SK-N-SH (cell line): Measurements from ENCODE around the gene EBF3. TPM values are rescaled to one million over a fixed set of nuclear protein-coding genes. Genes with fewer than 3 reads are reported as not detected.

Experiments used
- CTCF ChIA-PET: fragments of 300-600, 350-600 bp; formaldehyde crosslinking; extraction: SDS; loops from one replicate; lab custom pipeline; 2021; lab: Yijun Ruan, JAX
- POLR2A ChIA-PET: fragments of 350-600 bp; sonication (Branson Sonifier 250); formaldehyde crosslinking; extraction: SDS; loops from one replicate; lab custom pipeline; 2020; ENCODE audit warnings: antibody characterized with exemption, inconsistent platforms; lab: Yijun Ruan, JAX
- DNase-seq: peaks from one replicate; pipeline ENCODE4 v3.0.0; 2012
- H2AFZ ChIP-seq: fragments of 200-600 bp; sonication (generic); 2 replicates; pipeline ENCODE4 v1.8.1; 2016; ENCODE audit warnings: antibody characterized with exemption, mild to moderate bottlenecking, low read depth
- H3F3A ChIP-seq: fragments of 200-600 bp; sonication (generic); replicated peaks from 2 replicates; pipeline ENCODE3; 2016; ENCODE audit warnings: antibody characterized with exemption, mild to moderate bottlenecking; ENCODE audit not compliant: insufficient read depth
- H3K27ac ChIP-seq, 2 experiments: fragments of 200-500 bp in 1 of 2; fragments of 200-600 bp in 1 of 2; sonication (Bioruptor generic) in 1 of 2; sonication (generic), shearing (Covaris generic) in 1 of 2; 2 replicates each; pipeline versions ENCODE4 v1.5.1 to v1.6.1; 2014 to 2016; ENCODE audit warnings: low read depth in 2 of 2, inconsistent platforms in 1 of 2, low read length in 1 of 2, mild to moderate bottlenecking in 1 of 2, mixed read lengths in 1 of 2
- H3K27me3 ChIP-seq: fragments of 200-600 bp; sonication (generic), shearing (Covaris generic); 2 replicates; pipeline ENCODE4 v1.6.1; 2016; ENCODE audit warnings: mixed run types; ENCODE audit not compliant: insufficient read depth
- H3K36me3 ChIP-seq, 2 experiments: fragments of 200-500 bp in 1 of 2; fragments of 200-600 bp in 1 of 2; sonication (Bioruptor generic) in 1 of 2; sonication (generic) in 1 of 2; replicated peaks in 1 of 2; 2 replicates each; pipeline versions ENCODE3 to v1.5.1; 2014 to 2016; ENCODE audit warnings: low read length in 1 of 2, mild to moderate bottlenecking in 1 of 2; ENCODE audit not compliant: insufficient read depth in 2 of 2, control insufficient read depth in 1 of 2
- H3K4me1 ChIP-seq, 2 experiments: fragments of 200-500 bp in 1 of 2; fragments of 200-600 bp in 1 of 2; sonication (Bioruptor generic) in 1 of 2; sonication (generic), shearing (Covaris generic) in 1 of 2; 2 replicates each; pipeline versions ENCODE4 v1.5.1 to v1.6.1; 2014 to 2016; ENCODE audit warnings: low read depth in 1 of 2, low read length in 1 of 2, mixed run types in 1 of 2; ENCODE audit not compliant: insufficient read depth in 2 of 2, control insufficient read depth in 1 of 2
- H3K4me2 ChIP-seq: fragments of 200-600 bp; sonication (generic), shearing (Covaris generic); 2 replicates; pipeline ENCODE4 v1.6.1; 2017; ENCODE audit warnings: mixed run types
- H3K4me3 ChIP-seq, 2 experiments: fragments of 200-500 bp in 1 of 2; fragments of 200-600 bp in 1 of 2; sonication (Bioruptor generic) in 1 of 2; sonication (generic), shearing (Covaris generic) in 1 of 2; 2 replicates each; pipeline versions ENCODE4 v1.5.1 to v1.8.1; 2014 to 2016; ENCODE audit warnings: low read depth in 2 of 2, inconsistent platforms in 1 of 2, low read length in 1 of 2, mild to moderate bottlenecking in 1 of 2, mixed read lengths in 1 of 2, moderate library complexity in 1 of 2
- H3K79me2 ChIP-seq: fragments of 200-600 bp; sonication (generic); 2 replicates; pipeline ENCODE4 v1.8.1; 2017; ENCODE audit warnings: mild to moderate bottlenecking; ENCODE audit not compliant: insufficient read depth
- H3K9ac ChIP-seq: fragments of 200-600 bp; sonication (generic); 2 replicates; pipeline ENCODE4 v1.6.1; 2017; ENCODE audit warnings: mixed run types
- H3K9me2 ChIP-seq: fragments of 200-600 bp; sonication (generic); 2 replicates; pipeline ENCODE4 v1.6.1; 2017; ENCODE audit warnings: mixed run types
- H3K9me3 ChIP-seq: fragments of 200-600 bp; sonication (generic); 2 replicates; pipeline ENCODE4 v1.6.1; 2017; ENCODE audit warnings: mixed run types, mild to moderate bottlenecking, moderate library complexity
- H4K20me1 ChIP-seq: fragments of 200-600 bp; sonication (generic); 2 replicates; pipeline ENCODE4 v1.6.1; 2017; ENCODE audit warnings: mild to moderate bottlenecking, mixed run types; ENCODE audit not compliant: insufficient read depth
- ELF1 ChIP-seq: IDR thresholded peaks from 2 replicates; pipeline ENCODE4 v1.4.0; 2012
- EZH2phosphoT487 ChIP-seq: fragments of 200-600 bp; sonication (generic); IDR thresholded peaks from 2 replicates; pipeline ENCODE4 v1.6.1; 2017; ENCODE audit warnings: low read depth, mixed run types, mild to moderate bottlenecking, antibody characterized with exemption, moderate library complexity, borderline replicate concordance
- FOSL2 ChIP-seq: IDR thresholded peaks from 2 replicates; pipeline ENCODE4 v1.4.0; 2012; ENCODE audit warnings: low read depth, mild to moderate bottlenecking, moderate library complexity, borderline replicate concordance
- FOXJ3 ChIP-seq: sonication (generic); formaldehyde crosslinking; IDR thresholded peaks from 2 replicates; pipeline ENCODE4 v1.5.1; 2020; ENCODE audit warnings: mild to moderate bottlenecking, missing genetic modification reagents
- GABPA ChIP-seq: IDR thresholded peaks from 2 replicates; pipeline ENCODE4 v1.4.0; 2012; ENCODE audit warnings: low read depth, mild to moderate bottlenecking
- GATA2 ChIP-seq: sonication (generic); formaldehyde crosslinking; IDR thresholded peaks from 2 replicates; pipeline ENCODE4 v1.5.0; 2020; ENCODE audit warnings: mild to moderate bottlenecking, missing genetic modification reagents
- JUND ChIP-seq: IDR thresholded peaks from 2 replicates; pipeline ENCODE4 v1.4.0; 2012
- POLR2AphosphoS5 ChIP-seq: IDR thresholded peaks from 2 replicates; pipeline ENCODE4 v1.6.1; 2012; ENCODE audit warnings: low read depth, low read length
- RXRA ChIP-seq: IDR thresholded peaks from 2 replicates; pipeline ENCODE4 v1.4.0; 2012; ENCODE audit warnings: low read depth, mild to moderate bottlenecking, borderline replicate concordance
- SMC3 ChIP-seq: IDR thresholded peaks from 2 replicates; pipeline ENCODE4 v1.6.1; 2012; ENCODE audit warnings: low read depth, low read length, improper control_type of control experiment
- TAF1 ChIP-seq: IDR thresholded peaks from 2 replicates; pipeline ENCODE4 v1.6.1; 2012; ENCODE audit warnings: low read depth, mild to moderate bottlenecking, low read length, moderate library complexity, borderline replicate concordance
- TCF12 ChIP-seq: IDR thresholded peaks from 2 replicates; pipeline ENCODE4 v1.4.0; 2012
- TEAD4 ChIP-seq: IDR thresholded peaks from 2 replicates; pipeline ENCODE4 v1.4.0; 2012; ENCODE audit warnings: mild to moderate bottlenecking, borderline replicate concordance; ENCODE audit not compliant: insufficient read depth
- YY1 ChIP-seq: IDR thresholded peaks from 2 replicates; pipeline ENCODE4 v1.4.0; 2012; ENCODE audit warnings: low read depth, mild to moderate bottlenecking
- WGBS: methylation state at CpG from one replicate; pipeline ENCODE4 v1.1.6; 2017; ENCODE audit warnings: low lambda C conversion rate; 5-methylcytosine and 5-hydroxymethylcytosine counted together
- polyA plus RNA-seq, 3 experiments: library from polyadenylated mRNA; depleted of rRNA; stranded (reverse); fragments of >200 nt; gene quantifications; 2 replicates each; pipeline ENCODE4 v1.2.3, GENCODE V29; 2012
- TF ChIP-seq, protein P1 (sequence below): IDR thresholded peaks from 2 replicates; pipeline ENCODE4 v1.6.1; 2012; ENCODE audit warnings: mild to moderate bottlenecking, low read depth, low read length, moderate library complexity
- TF ChIP-seq, protein P2 (sequence below): fragments of 200-600 bp; sonication (generic); IDR thresholded peaks from 2 replicates; pipeline ENCODE4 v1.6.1; 2017; ENCODE audit warnings: antibody characterized with exemption, mild to moderate bottlenecking, moderate library complexity
- TF ChIP-seq, protein P3 (sequence below): fragments of 150-350 bp; IDR thresholded peaks from 2 replicates; pipeline ENCODE4 v1.6.1; 2017; ENCODE audit warnings: antibody characterized with exemption, low read length, low read depth, borderline replicate concordance
- TF ChIP-seq, protein P4 (sequence below): IDR thresholded peaks from 2 replicates; pipeline ENCODE4 v1.4.0; 2012; ENCODE audit warnings: low read depth
- TF ChIP-seq, protein P5 (sequence below): IDR thresholded peaks from 2 replicates; pipeline ENCODE4; 2012

Gene EBF3
- polyA plus RNA-seq, 1 of the 3 experiments (the other 2 are of a cell fraction), result not detected

DNA sequence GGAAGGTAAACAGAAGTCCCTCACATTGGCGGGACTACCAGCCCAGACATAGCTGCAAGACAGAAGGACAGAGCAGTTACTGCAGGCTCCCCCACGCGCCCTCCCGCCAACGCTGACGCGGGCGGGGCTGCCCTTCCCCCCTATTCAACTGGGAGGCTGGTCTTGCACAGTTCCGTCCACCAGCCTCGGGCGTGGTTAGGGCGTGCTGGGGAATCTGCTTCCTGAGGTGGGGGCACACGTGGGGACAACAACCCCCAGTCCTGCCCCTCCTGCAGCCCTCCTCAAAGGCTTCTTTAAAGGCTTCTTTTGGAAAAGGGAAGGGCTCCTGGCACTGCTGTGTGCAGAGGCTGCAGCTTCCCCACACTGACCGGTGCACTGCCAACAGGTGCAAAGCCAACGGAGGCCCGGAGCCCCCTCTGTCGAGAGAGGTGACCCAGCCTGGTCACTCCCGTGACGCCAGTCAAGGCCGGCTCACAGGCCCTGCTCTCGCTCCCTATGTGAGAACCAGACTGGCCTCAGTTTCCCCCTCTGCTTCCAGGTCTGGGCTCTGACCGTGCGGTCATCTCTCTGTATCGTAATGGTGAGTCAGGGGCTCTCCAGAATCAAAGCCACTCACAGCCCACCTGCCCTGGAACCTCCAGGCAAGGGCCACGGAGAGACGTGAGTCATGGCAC lies 126.0 kb downstream of the EBF3 start:
- Histone ChIP-seq H4K20me1 (no peaks in the 10 kb centered on the region), H3K79me2 (no peaks in the 10 kb centered on the region), H3K4me3 (no peak overlapping the region), H3K4me1 (no peaks in the 10 kb centered on the region; a peak in 1 of 4 replicates), H3F3A (no peaks in the 10 kb centered on the region), H3K27ac (no peak overlapping the region), H3K9ac (no peak overlapping the region), H3K36me3 (no peaks in the 10 kb centered on the region), H3K9me2 (no peaks in the 10 kb centered on the region), H3K4me2 (no peak overlapping the region), H2AFZ (no peak overlapping the region), H3K27me3 (no peaks in the 10 kb centered on the region), H3K9me3 (no peaks in the 10 kb centered on the region)
- DNase-seq, result no peak
- ChIA-PET POLR2A (no interaction called here), CTCF (no interaction called here)
- TF ChIP-seq FOSL2, result no peak
- no peak for TF ChIP-seq TEAD4
- TF ChIP-seq JUND, result no peak
- TF ChIP-seq, protein P1, sequence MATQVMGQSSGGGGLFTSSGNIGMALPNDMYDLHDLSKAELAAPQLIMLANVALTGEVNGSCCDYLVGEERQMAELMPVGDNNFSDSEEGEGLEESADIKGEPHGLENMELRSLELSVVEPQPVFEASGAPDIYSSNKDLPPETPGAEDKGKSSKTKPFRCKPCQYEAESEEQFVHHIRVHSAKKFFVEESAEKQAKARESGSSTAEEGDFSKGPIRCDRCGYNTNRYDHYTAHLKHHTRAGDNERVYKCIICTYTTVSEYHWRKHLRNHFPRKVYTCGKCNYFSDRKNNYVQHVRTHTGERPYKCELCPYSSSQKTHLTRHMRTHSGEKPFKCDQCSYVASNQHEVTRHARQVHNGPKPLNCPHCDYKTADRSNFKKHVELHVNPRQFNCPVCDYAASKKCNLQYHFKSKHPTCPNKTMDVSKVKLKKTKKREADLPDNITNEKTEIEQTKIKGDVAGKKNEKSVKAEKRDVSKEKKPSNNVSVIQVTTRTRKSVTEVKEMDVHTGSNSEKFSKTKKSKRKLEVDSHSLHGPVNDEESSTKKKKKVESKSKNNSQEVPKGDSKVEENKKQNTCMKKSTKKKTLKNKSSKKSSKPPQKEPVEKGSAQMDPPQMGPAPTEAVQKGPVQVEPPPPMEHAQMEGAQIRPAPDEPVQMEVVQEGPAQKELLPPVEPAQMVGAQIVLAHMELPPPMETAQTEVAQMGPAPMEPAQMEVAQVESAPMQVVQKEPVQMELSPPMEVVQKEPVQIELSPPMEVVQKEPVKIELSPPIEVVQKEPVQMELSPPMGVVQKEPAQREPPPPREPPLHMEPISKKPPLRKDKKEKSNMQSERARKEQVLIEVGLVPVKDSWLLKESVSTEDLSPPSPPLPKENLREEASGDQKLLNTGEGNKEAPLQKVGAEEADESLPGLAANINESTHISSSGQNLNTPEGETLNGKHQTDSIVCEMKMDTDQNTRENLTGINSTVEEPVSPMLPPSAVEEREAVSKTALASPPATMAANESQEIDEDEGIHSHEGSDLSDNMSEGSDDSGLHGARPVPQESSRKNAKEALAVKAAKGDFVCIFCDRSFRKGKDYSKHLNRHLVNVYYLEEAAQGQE, result no peak
- no peak for TF ChIP-seq GATA2 (CRISPR knock-in tag)
- TF ChIP-seq, protein P2, sequence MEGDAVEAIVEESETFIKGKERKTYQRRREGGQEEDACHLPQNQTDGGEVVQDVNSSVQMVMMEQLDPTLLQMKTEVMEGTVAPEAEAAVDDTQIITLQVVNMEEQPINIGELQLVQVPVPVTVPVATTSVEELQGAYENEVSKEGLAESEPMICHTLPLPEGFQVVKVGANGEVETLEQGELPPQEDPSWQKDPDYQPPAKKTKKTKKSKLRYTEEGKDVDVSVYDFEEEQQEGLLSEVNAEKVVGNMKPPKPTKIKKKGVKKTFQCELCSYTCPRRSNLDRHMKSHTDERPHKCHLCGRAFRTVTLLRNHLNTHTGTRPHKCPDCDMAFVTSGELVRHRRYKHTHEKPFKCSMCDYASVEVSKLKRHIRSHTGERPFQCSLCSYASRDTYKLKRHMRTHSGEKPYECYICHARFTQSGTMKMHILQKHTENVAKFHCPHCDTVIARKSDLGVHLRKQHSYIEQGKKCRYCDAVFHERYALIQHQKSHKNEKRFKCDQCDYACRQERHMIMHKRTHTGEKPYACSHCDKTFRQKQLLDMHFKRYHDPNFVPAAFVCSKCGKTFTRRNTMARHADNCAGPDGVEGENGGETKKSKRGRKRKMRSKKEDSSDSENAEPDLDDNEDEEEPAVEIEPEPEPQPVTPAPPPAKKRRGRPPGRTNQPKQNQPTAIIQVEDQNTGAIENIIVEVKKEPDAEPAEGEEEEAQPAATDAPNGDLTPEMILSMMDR, result no peak
- no peak for TF ChIP-seq GABPA
- no peak for TF ChIP-seq TCF12
- no peak for TF ChIP-seq RXRA
- TF ChIP-seq FOXJ3 (CRISPR knock-in tag), result no peak
- TF ChIP-seq, protein P3, sequence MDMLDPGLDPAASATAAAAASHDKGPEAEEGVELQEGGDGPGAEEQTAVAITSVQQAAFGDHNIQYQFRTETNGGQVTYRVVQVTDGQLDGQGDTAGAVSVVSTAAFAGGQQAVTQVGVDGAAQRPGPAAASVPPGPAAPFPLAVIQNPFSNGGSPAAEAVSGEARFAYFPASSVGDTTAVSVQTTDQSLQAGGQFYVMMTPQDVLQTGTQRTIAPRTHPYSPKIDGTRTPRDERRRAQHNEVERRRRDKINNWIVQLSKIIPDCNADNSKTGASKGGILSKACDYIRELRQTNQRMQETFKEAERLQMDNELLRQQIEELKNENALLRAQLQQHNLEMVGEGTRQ, result no peak
- TF ChIP-seq SMC3, result no peak
- no peak for TF ChIP-seq ELF1
- TF ChIP-seq, protein P4, sequence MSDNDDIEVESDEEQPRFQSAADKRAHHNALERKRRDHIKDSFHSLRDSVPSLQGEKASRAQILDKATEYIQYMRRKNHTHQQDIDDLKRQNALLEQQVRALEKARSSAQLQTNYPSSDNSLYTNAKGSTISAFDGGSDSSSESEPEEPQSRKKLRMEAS, result no peak
- TF ChIP-seq POLR2AphosphoS5, result no peak
- no peak for TF ChIP-seq TAF1
- no peak for TF ChIP-seq YY1
- TF ChIP-seq EZH2phosphoT487, result no peak
- TF ChIP-seq, protein P5, sequence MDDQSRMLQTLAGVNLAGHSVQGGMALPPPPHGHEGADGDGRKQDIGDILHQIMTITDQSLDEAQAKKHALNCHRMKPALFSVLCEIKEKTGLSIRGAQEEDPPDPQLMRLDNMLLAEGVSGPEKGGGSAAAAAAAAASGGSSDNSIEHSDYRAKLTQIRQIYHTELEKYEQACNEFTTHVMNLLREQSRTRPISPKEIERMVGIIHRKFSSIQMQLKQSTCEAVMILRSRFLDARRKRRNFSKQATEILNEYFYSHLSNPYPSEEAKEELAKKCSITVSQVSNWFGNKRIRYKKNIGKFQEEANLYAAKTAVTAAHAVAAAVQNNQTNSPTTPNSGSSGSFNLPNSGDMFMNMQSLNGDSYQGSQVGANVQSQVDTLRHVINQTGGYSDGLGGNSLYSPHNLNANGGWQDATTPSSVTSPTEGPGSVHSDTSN, result no peak
- 64% methylated on average over 19 of the region's 26 CpGs for WGBS
